Diencephalon (tissue), 1 donor: ENCODE measurements around the gene LRRC55. TPM values are rescaled to one million over a fixed set of nuclear protein-coding genes. Genes with fewer than 3 reads are reported as not detected.

Experiments used
- total RNA-seq: library from RNA; depleted of rRNA; stranded (reverse); fragments of >200 nt; gene quantifications from one replicate; pipeline ENCODE4 v1.2.3, GENCODE V29; 2014

The LRRC55 gene
- total RNA-seq = 26.8 TPM

GRCh38 chr11:57181678-57182305 lies at the start of gene LRRC55:
TSS of gene LRRC55 (plus strand) at chr11:57181953. CDS start at chr11:57182023, 70 bp downstream.

GRCh38 chr11:57237204-57237681 lies 55.5 kb downstream of the LRRC55 start, which contains the start of gene APLNR:
TSS of gene APLNR (minus strand) at chr11:57237250. CDS start at chr11:57237004, 246 bp downstream.

Other genes starting within 250 kb of the LRRC55 start
- not detected for gene OR5AK2, start 193.0 kb upstream of the LRRC55 start, total RNA-seq
- gene APLNR, start 55.3 kb downstream of the LRRC55 start, total RNA-seq = 25.1 TPM
- 22.8 TPM for gene TNKS1BP1, start 143.0 kb downstream of the LRRC55 start, total RNA-seq
- gene SSRP1, start 153.9 kb downstream of the LRRC55 start, total RNA-seq = 52.8 TPM
- gene P2RX3, start 156.4 kb downstream of the LRRC55 start, total RNA-seq = 0.23 TPM
- not detected for gene PRG3, start 199.2 kb downstream of the LRRC55 start, total RNA-seq
- 0.46 TPM for gene PRG2, start 208.7 kb downstream of the LRRC55 start, total RNA-seq
- gene SLC43A3, start 245.2 kb downstream of the LRRC55 start, total RNA-seq = 8.8 TPM